Left lung (tissue), 10 donors: ENCODE measurements around the gene USP24. TPM values are rescaled to one million over a fixed set of nuclear protein-coding genes. Genes with fewer than 3 reads are reported as not detected.

Experiments used
- ATAC-seq: fragments of 200-7000 bp; cut with Tn5 transposase; one replicate; pipeline ENCODE4 v1.9.1; 2020; ENCODE audit warnings: moderate library complexity
- DNase-seq, 4 donors: peaks; one replicate each; pipeline ENCODE4 v3.0.0-alpha.2; 2013 to 2020
- H3K27ac ChIP-seq, 2 donors: fragments of 200-600 bp; sonication (generic) in 1 of 2; one replicate each; pipeline versions ENCODE4 v1.5.0 to v1.8.0; 2020 to 2021
- H3K27me3 ChIP-seq, 2 donors: fragments of 200-600 bp; sonication (generic) in 1 of 2; one replicate each; pipeline versions ENCODE4 v1.5.0 to v1.8.0; 2020 to 2021
- H3K36me3 ChIP-seq, 2 donors: fragments of 200-600 bp; sonication (generic) in 1 of 2; one replicate each; pipeline versions ENCODE4 v1.5.0 to v1.8.0; 2020 to 2021
- H3K4me1 ChIP-seq, 2 donors: fragments of 200-600 bp; one replicate each; pipeline ENCODE4 v1.8.0; 2021
- H3K4me3 ChIP-seq, 2 donors: fragments of 200-600 bp; sonication (generic) in 1 of 2; one replicate each; pipeline versions ENCODE4 v1.5.0 to v1.8.0; 2020 to 2021; ENCODE audit warnings: mild to moderate bottlenecking in 1 of 2
- H3K9me3 ChIP-seq, 2 donors: fragments of 200-600 bp; sonication (generic) in 1 of 2; one replicate each; pipeline versions ENCODE4 v1.5.0 to v1.8.0; 2020 to 2021
- intact Hi-C, 2 donors: fragments of 100-400 bp; cut with DNase I; formaldehyde crosslinking; loops; one replicate each; pipeline versions ENCODE4 v1.11.2 to v1.14.2; 2022
- polyA plus RNA-seq, 6 donors: library from polyadenylated mRNA; unstranded; fragments of 120-200 nt; gene quantifications; one replicate each; pipeline ENCODE4 v1.2.1, GENCODE V29; 2013; ENCODE audit not compliant: insufficient read length in 6 of 6
- total RNA-seq, 2 donors: library from RNA; stranded (reverse); fragmentation: NEBNext Ultra II Directional; extraction: Animal tissue kit (Norgen Biotek cat#: 25700); gene quantifications; one replicate each; pipeline ENCODE4 v1.2.1, GENCODE V29; 2021
- TF ChIP-seq, protein P1 (sequence below), 2 donors: fragments of 200-600 bp; sonication (generic) in 1 of 2; IDR thresholded peaks; one replicate each; pipeline versions ENCODE4 v1.5.0 to v1.8.0; 2021; ENCODE audit warnings: antibody characterized with exemption in 2 of 2
- donor health status: DM: no; HTN: yes; CAD: no.
- donor health status: DM: no; HTN: no; CAD: no.

USP24 gene
- total and polyA plus RNA-seq, 8 donors: 26.1 to 63.7 (median 47.2) TPM

DNA sequence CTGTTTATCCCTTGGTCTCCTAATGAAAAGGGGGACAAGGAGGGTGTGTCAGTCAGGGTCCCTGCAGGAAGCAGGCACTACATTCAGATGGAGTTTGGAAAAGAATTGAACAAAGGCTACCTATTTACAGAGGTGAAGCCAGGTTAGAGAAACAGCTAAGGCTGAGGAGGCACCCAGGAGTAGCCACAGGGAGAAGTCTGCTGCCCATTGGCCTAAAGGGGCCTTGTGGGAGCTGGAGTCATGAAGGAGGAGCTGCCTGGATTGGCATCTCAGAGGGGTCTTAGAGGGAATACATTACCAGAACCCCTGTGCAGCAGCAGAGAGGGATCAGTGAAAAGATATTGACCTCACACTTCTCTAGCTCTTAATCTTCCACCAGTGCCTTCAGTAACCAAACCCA is 31.2 kb upstream of the USP24 start:
- H3K4me1 ChIP-seq: peaks cover 0 to 12% of the 10 kb centered on the region in 2 donors
- no peaks in the 10 kb centered on the region for H3K27me3 ChIP-seq
- H3K27ac ChIP-seq: no peak overlapping the region
- no peaks in the 10 kb centered on the region for H3K36me3 ChIP-seq
- ATAC-seq: no peak
- intact Hi-C loops: no loop called here
- DNase-seq: no peak
- TF ChIP-seq, protein P1, sequence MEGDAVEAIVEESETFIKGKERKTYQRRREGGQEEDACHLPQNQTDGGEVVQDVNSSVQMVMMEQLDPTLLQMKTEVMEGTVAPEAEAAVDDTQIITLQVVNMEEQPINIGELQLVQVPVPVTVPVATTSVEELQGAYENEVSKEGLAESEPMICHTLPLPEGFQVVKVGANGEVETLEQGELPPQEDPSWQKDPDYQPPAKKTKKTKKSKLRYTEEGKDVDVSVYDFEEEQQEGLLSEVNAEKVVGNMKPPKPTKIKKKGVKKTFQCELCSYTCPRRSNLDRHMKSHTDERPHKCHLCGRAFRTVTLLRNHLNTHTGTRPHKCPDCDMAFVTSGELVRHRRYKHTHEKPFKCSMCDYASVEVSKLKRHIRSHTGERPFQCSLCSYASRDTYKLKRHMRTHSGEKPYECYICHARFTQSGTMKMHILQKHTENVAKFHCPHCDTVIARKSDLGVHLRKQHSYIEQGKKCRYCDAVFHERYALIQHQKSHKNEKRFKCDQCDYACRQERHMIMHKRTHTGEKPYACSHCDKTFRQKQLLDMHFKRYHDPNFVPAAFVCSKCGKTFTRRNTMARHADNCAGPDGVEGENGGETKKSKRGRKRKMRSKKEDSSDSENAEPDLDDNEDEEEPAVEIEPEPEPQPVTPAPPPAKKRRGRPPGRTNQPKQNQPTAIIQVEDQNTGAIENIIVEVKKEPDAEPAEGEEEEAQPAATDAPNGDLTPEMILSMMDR (IDR thresholded peaks at IDR 0.05): no peak
- no peak overlapping the region for H3K4me3 ChIP-seq
- no peaks in the 10 kb centered on the region for H3K9me3 ChIP-seq

DNA sequence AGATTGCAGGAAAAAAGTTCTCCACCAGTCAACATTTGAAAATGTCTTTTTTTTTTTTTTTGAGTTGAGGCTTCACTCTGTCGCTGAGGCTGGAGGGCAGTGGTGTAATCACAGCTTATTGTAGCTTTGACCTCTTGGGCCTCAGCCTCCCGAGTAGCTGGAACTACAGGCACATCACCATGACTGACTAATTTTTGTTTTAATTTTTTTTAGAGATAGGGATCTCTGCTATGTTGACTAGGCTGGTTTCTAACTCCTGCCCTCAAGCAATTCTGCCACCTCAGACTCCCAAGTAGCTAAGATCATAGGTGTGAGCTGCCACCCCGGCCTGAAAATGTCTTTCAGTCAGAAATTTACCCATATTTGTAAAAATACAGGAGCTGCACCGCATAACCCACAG is 30.6 kb upstream of the USP24 start:
- Histone ChIP-seq H3K27ac (no peak overlapping the region), H3K27me3 (no peaks in the 10 kb centered on the region), H3K4me3 (no peak overlapping the region), H3K4me1 (peaks cover 0 to 12% of the 10 kb centered on the region in 2 donors), H3K36me3 (no peaks in the 10 kb centered on the region), H3K9me3 (no peaks in the 10 kb centered on the region)
- intact Hi-C loops: no loop called here
- TF ChIP-seq, protein P1 (IDR thresholded peaks at IDR 0.05): no peak
- DNase-seq (no peak), ATAC-seq (peak; percentile 51)

DNA sequence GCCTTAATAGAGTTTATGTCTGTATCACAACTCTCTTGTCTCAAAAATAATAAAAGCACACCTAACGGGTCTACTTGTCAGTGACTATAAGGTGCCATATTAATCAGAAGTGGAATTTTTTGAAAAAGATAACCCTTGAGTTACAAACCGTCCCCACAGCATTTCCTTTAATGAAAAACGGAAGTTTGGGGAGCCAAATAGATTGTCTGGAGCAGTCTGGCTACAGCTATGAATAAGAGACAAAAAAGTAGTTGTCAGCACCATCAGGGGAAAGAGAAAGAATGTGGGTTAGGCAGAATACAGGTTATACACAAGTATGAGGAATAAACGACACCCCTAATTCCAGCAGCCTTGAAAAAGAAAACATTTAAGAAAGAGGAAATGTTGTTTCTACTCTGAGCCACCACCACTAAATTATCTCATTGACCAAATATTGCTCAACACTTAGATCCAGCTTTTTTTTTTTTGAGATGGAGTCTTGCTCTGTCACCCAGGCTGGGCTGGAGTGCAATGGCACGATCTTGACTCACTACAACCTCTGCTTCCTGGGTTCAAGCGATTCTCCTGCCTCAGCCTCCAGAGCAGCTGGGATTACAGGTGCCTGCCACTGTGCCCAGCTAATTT is 29.4 kb upstream of the USP24 start:
- ATAC-seq (peak; percentile 83), DNase-seq (no peak)
- intact Hi-C loops: no loop called here
- Histone ChIP-seq H3K36me3 (no peaks in the 10 kb centered on the region), H3K9me3 (no peaks in the 10 kb centered on the region), H3K4me1 (peaks cover 0 to 12% of the 10 kb centered on the region in 2 donors), H3K27ac (peak overlapping the region in 1 of 2 donors; percentile 74), H3K4me3 (no peak overlapping the region), H3K27me3 (no peaks in the 10 kb centered on the region)
- TF ChIP-seq, protein P1 (IDR thresholded peaks at IDR 0.05): no peak

DNA sequence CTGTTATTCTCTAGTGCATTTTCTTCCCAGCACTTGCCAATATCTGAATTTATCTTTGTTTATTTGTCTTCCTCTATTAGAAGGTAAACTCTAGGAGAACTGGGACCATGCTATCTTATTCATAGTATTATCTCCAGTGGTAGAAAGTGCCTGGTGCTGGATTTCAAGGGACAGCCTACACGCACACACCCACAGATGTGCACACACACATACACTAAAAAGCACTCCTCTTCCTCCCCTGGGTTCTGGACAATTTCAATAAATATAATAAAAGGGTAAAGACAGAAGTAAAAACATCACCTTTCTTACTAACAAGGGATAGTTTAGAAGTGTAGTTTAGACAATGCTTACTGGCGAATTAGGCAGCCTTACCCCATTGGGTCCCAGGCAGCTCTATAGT is 28.5 kb upstream of the USP24 start:
- Histone ChIP-seq H3K27me3 (no peaks in the 10 kb centered on the region), H3K36me3 (no peaks in the 10 kb centered on the region), H3K4me3 (no peak overlapping the region), H3K9me3 (no peaks in the 10 kb centered on the region), H3K4me1 (peaks cover 0 to 12% of the 10 kb centered on the region in 2 donors), H3K27ac (no peak overlapping the region)
- intact Hi-C loops: no loop called here
- TF ChIP-seq, protein P1 (IDR thresholded peaks at IDR 0.05): no peak
- DNase-seq (no peak), ATAC-seq (no peak)

DNA sequence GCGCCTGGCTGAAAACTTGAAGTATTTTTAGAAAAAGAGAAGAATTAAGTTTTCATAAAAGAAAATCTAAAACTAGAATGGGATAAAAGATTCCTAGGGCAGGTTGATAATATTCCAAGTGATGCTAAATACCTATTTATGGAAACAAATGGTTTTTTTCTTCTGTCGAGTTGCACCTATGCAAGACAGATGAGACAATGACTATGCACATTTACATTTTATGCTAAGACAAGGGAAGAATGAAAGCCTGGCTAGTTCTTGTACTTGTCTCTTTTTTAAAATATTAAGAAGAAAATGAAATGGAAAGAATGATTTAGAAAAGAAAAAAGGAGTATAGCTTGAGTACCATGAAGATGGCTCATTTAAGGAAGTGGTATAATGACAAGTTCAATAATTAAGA is 24.4 kb upstream of the USP24 start:
- Histone ChIP-seq H3K27ac (no peak overlapping the region), H3K27me3 (no peaks in the 10 kb centered on the region), H3K36me3 (no peaks in the 10 kb centered on the region), H3K9me3 (no peaks in the 10 kb centered on the region), H3K4me3 (no peak overlapping the region), H3K4me1 (peaks cover 0 to 6% of the 10 kb centered on the region in 2 donors)
- TF ChIP-seq, protein P1 (IDR thresholded peaks at IDR 0.05): no peak
- DNase-seq (no peak), ATAC-seq (no peak)
- intact Hi-C loops: no loop called here
